OCI-LY7 (cell line): ENCODE data around the gene DCAF7.

Experiments
- EZH2phosphoT487 ChIP-seq: fragments of 200-600 bp; sonication (generic); IDR thresholded peaks from 2 replicates; pipeline ENCODE4 v1.6.1; 2018; ENCODE audit warnings: low read depth, borderline replicate concordance, mild to moderate bottlenecking, mixed run types, antibody characterized with exemption, low read length, moderate library complexity, mixed read lengths
- TF ChIP-seq, protein P1 (sequence below): fragments of 200-600 bp; sonication (generic); conservative IDR thresholded peaks from 2 replicates; pipeline ENCODE4 v1.5.1; 2014; ENCODE audit warnings: mild to moderate bottlenecking, antibody characterized with exemption, low read length, moderate library complexity, mixed read lengths

GRCh38 chr17:63506627-63507026, 43.6 kb upstream of the DCAF7 start:
- TF ChIP-seq, protein P1, sequence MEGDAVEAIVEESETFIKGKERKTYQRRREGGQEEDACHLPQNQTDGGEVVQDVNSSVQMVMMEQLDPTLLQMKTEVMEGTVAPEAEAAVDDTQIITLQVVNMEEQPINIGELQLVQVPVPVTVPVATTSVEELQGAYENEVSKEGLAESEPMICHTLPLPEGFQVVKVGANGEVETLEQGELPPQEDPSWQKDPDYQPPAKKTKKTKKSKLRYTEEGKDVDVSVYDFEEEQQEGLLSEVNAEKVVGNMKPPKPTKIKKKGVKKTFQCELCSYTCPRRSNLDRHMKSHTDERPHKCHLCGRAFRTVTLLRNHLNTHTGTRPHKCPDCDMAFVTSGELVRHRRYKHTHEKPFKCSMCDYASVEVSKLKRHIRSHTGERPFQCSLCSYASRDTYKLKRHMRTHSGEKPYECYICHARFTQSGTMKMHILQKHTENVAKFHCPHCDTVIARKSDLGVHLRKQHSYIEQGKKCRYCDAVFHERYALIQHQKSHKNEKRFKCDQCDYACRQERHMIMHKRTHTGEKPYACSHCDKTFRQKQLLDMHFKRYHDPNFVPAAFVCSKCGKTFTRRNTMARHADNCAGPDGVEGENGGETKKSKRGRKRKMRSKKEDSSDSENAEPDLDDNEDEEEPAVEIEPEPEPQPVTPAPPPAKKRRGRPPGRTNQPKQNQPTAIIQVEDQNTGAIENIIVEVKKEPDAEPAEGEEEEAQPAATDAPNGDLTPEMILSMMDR: no peak
- no peak for TF ChIP-seq EZH2phosphoT487
